Ovary (tissue), 3 donors: ENCODE measurements around the gene STK39.

Source experiments
- EP300 ChIP-seq: sonication (generic); formaldehyde crosslinking; IDR thresholded peaks from one replicate; pipeline ENCODE4 v1.6.1; 2017; ENCODE audit warnings: antibody characterized with exemption
- POLR2A ChIP-seq: fragments of 450-650 bp; IDR thresholded peaks from one replicate; pipeline ENCODE4 v1.6.1; 2017; ENCODE audit warnings: antibody characterized with exemption, mild to moderate bottlenecking, moderate library complexity
- TF ChIP-seq, protein P1 (sequence below), 3 donors: fragments of 450-650 bp in 2 of 3; fragments of 200-600 bp in 1 of 3; IDR thresholded peaks; one replicate each; pipeline versions ENCODE4 v1.5.1 to v1.8.0; 2016 to 2022; ENCODE audit warnings: antibody characterized with exemption in 3 of 3, mild to moderate bottlenecking in 1 of 3
- donor health status: DM: no; HTN: no; CAD: no.

DNA sequence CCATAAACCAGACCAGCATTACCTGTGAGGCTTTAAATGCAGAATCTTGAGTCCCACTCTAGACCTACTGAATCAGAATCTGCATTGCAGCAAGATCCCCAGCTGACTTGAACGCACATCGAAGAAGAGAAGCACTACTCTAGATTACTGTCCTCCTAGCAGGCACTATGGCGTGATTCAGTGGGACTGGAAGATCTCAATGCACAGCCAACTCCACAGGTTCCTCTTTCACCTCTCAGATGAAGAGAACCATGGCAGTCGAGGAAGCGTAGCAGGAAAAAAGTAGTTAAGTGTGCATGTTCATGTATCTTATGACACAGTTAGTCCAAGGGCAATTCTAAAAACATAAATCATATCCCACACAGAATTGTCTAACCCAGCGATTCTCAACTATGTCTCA, 97.4 kb downstream of the STK39 start:
- TF ChIP-seq POLR2A, result no peak
- TF ChIP-seq, protein P1, sequence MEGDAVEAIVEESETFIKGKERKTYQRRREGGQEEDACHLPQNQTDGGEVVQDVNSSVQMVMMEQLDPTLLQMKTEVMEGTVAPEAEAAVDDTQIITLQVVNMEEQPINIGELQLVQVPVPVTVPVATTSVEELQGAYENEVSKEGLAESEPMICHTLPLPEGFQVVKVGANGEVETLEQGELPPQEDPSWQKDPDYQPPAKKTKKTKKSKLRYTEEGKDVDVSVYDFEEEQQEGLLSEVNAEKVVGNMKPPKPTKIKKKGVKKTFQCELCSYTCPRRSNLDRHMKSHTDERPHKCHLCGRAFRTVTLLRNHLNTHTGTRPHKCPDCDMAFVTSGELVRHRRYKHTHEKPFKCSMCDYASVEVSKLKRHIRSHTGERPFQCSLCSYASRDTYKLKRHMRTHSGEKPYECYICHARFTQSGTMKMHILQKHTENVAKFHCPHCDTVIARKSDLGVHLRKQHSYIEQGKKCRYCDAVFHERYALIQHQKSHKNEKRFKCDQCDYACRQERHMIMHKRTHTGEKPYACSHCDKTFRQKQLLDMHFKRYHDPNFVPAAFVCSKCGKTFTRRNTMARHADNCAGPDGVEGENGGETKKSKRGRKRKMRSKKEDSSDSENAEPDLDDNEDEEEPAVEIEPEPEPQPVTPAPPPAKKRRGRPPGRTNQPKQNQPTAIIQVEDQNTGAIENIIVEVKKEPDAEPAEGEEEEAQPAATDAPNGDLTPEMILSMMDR (IDR thresholded peaks at IDR 0.05), result no peak
- no peak for TF ChIP-seq EP300
